Measurements from ENCODE around the gene KCTD5.
"Not testable (repeated sequence)": the region's sequence is repeated elsewhere in the genome, so short reads cannot be mapped to it uniquely, and the experiment has no call there.

Gene KCTD5

DNA sequence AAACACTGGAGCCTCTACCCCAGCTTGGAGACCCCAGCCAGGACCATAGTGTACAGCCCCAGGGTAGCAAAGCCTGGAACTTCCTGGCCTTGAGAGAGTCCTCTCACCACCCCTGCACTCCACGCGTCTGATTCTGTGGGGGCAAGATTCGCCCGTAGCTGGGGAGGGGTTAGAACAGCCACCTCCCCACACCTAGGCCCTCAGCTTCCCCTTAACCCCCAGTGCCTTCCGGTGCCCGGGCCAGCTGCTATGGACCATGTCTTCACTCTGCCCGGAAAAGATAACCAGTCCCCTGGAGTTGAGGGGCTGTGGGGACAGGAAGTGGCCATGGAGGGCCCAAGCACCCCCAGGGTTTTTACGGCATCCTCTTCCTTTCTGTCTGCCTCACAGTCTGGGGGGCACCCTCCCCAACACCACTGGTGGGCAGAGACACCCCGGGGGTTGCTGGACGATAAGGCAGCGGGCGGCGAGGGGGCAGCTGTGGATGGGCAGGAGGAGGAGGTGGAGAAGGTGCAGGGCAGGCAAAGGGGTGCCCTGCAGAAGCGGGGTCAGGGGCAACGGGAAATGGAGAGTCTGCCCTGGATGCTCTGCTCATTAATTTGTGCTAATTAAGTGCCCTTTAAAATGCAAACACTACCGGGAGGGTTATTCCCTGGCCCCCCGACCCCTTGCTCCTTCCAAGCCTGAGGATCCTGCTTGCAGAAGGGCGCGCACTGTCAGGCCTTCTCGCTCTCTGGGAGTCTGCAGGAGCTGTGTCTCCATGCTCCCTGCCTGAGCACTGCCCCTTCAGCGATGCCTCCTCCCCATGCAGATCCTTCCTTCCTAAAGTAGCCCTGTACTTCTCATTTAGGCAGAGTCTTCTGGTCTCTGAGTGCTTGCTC is 35.3 kb downstream of the KCTD5 start:
- H3K9me3 ChIP-seq (ENCODE audit: control insufficient read depth, insufficient read depth, low read length) = no peaks in the 10 kb centered on the region
- peaks cover 3% of the 10 kb centered on the region; the same call in 1 of the 2 replicates for H3K4me1 ChIP-seq (ENCODE audit: control insufficient read depth, insufficient read depth, low read length)
- DNase-seq (ENCODE audit: low read depth, low spot score) = no peak
- H3K36me3 ChIP-seq (ENCODE audit: control insufficient read depth, insufficient read depth, low read length) = no peaks in the 10 kb centered on the region
- WGBS (ENCODE audit: insufficient coverage, insufficient read length) = no CpG with 5 or more reads among the region's 21 CpGs
- no peak overlapping the region for H3K27ac ChIP-seq (ENCODE audit: low read length)
- no peak overlapping the region for H3K4me3 ChIP-seq (ENCODE audit: low read length)
- H3K27me3 ChIP-seq (ENCODE audit: control insufficient read depth, insufficient read depth, low read length) = no peaks in the 10 kb centered on the region

DNA sequence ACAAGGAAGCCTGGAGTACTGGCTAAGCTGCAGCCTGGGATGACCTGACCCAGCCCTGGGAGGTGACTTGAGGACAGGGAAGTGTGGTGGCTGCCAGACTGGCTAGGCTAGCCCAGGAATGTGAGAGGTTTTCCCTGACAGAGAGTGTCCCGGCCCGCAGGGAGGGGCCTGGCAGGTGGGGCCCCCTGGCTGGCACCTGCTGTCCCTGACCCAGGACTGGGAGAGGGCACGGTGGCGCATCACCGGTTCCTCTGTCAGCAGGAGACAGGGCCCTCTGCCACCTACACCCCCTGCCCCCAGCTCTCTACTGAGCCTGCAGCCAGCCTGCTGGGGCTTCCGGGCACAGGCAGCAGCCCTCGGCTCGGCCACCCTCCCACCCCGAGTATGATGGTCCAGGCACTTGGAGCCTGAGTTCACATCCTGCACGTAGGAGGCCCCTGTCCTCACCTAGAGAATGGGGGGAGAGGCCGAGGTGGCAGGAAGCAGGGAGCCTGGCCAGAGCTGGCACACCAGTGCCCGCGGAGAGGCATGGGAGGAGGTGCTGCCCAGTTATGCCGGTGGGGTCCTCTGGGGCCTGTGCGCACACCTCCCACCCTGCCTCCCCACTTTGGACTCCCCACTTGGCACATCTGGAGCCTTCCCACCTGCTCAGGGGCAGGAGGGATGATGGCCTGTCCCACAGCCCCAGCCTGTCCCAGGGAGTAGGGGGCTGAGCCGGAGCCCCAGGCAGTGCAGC is 37.2 kb downstream of the KCTD5 start:
- Histone ChIP-seq H3K9me3 (ENCODE audit: control insufficient read depth, insufficient read depth, low read length) (no peaks in the 10 kb centered on the region), H3K27ac (ENCODE audit: low read length) (no peak overlapping the region), H3K4me1 (ENCODE audit: control insufficient read depth, insufficient read depth, low read length) (peaks cover 3% of the 10 kb centered on the region; the same call in 1 of the 2 replicates), H3K36me3 (ENCODE audit: control insufficient read depth, insufficient read depth, low read length) (no peaks in the 10 kb centered on the region), H3K27me3 (ENCODE audit: control insufficient read depth, insufficient read depth, low read length) (no peaks in the 10 kb centered on the region), H3K4me3 (ENCODE audit: low read length) (no peak overlapping the region)
- DNase-seq (ENCODE audit: low read depth, low spot score) = no peak
- no CpG with 5 or more reads among the region's 16 CpGs for WGBS (ENCODE audit: insufficient coverage, insufficient read length)

DNA sequence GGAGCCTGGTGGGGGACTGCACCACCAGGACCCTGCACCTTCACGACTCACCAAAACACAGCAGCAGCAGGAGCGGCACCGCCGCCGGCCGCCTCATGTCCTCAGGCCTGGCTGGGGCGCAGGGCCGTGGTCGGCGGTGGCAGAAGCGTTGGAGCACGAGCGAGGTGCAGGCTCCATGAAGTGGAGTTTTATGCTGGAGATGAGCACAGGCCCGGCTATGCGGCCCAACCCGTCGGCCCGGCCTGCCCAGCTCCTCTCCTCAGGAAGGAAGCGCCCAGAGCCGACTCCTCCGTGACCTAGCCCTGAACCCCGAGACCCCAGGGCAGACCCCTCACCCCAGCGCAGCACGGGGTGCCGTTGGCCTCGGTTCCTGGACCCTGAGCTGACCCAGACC is 37.7 kb downstream of the KCTD5 start, which contains the start of gene PRSS27:
Gene PRSS27, minus strand, starts transcription at position 161 of the 394 bp plus-strand sequence. Its CDS starts 64 bp downstream, at position 97.
- Histone ChIP-seq H3K36me3 (ENCODE audit: control insufficient read depth, insufficient read depth, low read length) (no peaks in the 10 kb centered on the region), H3K4me1 (ENCODE audit: control insufficient read depth, insufficient read depth, low read length) (peaks cover 3% of the 10 kb centered on the region; the same call in 1 of the 2 replicates), H3K27me3 (ENCODE audit: control insufficient read depth, insufficient read depth, low read length) (no peaks in the 10 kb centered on the region), H3K4me3 (ENCODE audit: low read length) (peak within 1 kb of the TSS; percentile 57; the same call in 1 of the 2 replicates), H3K9me3 (ENCODE audit: control insufficient read depth, insufficient read depth, low read length) (no peaks in the 10 kb centered on the region), H3K27ac (ENCODE audit: low read length) (no peak within 1 kb of the TSS)
- no CpG with 5 or more reads among the region's 26 CpGs for WGBS (ENCODE audit: insufficient coverage, insufficient read length)
- no peak for DNase-seq (ENCODE audit: low read depth, low spot score)

DNA sequence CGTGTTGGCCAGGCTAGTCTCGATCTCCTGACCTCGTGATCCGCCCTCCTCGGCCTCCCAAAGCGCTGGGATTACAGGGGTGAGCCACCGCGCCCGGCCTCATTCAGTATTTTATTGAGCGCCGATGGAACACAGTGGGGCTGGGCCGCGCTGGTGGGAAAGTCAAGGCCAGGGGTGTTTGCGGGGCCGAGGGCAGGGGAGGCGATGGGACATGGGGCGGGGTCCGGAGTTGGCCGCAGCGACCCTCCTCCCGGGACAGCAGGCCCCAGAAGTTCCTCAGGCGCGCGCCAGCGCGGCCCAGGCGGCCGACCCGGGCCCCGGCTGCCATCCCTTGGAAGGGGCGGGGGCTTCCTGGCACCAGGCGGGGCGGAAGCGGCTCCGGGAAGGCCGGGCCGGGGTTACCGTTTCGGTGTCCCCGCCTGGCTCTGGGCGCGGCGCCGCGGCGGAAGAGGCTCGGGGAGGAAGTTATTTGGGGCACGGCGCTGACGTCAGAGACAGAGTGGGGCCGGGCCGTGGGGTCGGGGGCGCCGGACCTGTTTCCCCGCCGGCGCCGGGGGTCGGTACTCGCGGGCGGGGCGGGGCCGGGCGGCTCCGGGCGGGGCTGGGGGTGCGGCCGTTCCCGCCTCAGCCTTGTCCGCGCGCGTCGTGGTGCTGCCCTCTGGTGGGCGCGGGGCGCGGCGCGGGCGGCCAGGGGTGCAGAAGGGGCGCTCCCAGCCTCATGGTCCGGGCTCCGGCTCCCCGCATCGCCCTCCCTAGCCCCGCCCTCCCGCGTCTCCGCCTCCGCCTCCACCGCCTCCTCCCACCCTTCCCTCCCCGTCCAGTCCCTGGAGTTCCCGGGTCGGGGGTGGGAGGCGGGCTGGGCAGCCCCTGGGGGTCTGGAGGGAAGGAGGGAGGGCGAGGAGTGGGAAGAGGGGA is 38.7 kb downstream of the KCTD5 start:
- Histone ChIP-seq H3K4me3 (ENCODE audit: low read length) (peak overlapping the region; percentile 57; the same call in 1 of the 2 replicates), H3K9me3 (ENCODE audit: control insufficient read depth, insufficient read depth, low read length) (no peaks in the 10 kb centered on the region), H3K27ac (ENCODE audit: low read length) (no peak overlapping the region), H3K36me3 (ENCODE audit: control insufficient read depth, insufficient read depth, low read length) (no peaks in the 10 kb centered on the region), H3K4me1 (ENCODE audit: control insufficient read depth, insufficient read depth, low read length) (no peaks in the 10 kb centered on the region), H3K27me3 (ENCODE audit: control insufficient read depth, insufficient read depth, low read length) (no peaks in the 10 kb centered on the region)
- peak; percentile 39 for DNase-seq (ENCODE audit: low read depth, low spot score)
- no CpG with 5 or more reads among the region's 99 CpGs for WGBS (ENCODE audit: insufficient coverage, insufficient read length)

DNA sequence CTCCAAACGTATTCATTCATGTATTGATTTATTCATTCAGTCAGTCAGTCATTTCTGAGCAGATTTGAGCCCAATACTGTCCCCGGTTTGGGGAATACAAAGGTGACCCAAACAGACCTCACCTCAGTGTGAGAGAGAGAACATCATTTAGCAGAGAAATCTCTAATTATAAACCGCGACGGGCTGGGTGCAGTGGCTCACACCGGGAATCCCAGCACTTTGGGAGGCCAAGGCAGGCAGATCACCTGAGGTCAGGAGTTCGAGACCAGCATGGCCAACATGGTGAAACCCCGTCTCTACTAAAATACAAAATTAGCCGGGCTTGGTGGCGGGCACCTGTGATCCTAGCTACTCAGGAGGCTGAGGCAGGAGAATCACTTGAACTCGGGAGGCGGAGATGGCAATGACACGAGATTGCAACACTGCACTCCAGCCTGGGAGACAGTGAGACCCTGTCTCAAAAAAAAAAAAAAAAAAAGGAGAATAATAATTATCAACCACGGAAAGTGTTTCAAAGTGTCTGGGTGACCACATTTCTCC is 39.4 kb downstream of the KCTD5 start:
- H3K4me1 ChIP-seq (ENCODE audit: control insufficient read depth, insufficient read depth, low read length); DNase-seq (ENCODE audit: low read depth, low spot score); H3K27ac ChIP-seq (ENCODE audit: low read length); H3K36me3 ChIP-seq (ENCODE audit: control insufficient read depth, insufficient read depth, low read length); H3K9me3 ChIP-seq (ENCODE audit: control insufficient read depth, insufficient read depth, low read length); H3K27me3 ChIP-seq (ENCODE audit: control insufficient read depth, insufficient read depth, low read length): not testable (repeated sequence)
- no CpG with 5 or more reads among the region's 14 CpGs for WGBS (ENCODE audit: insufficient coverage, insufficient read length)
- peak overlapping the region; percentile 57; the same call in 1 of the 2 replicates for H3K4me3 ChIP-seq (ENCODE audit: low read length)

DNA sequence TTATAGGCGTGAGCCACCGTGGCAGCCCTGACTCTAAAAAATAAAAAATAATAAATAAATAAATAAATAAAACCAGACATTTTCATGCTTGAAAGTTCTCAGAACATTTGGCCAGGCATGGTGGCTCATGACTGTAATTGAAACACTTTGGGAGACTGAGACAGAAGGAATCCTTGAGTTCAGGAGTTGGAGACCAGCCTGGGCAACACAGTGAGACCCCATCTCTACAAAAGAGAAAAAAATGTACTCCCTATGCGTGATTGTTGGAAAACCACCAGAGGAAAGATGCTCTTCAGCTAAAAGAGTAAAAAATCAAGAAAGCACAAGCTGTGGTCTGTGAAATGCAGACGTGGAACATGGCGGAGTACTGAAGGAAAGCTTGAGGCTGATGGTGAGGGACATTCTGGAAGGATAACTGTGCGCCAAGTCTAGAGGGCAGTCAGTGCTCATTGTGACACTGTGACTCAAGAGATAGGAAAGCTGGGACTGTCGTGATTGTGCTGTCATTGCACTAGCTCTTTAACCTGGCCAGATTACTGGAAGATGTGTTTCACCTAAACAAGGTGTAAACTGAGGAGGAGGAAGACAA is 41.9 kb downstream of the KCTD5 start:
- Histone ChIP-seq H3K27ac (ENCODE audit: low read length) (no peak overlapping the region), H3K9me3 (ENCODE audit: control insufficient read depth, insufficient read depth, low read length) (no peaks in the 10 kb centered on the region), H3K4me3 (ENCODE audit: low read length) (no peak overlapping the region), H3K36me3 (ENCODE audit: control insufficient read depth, insufficient read depth, low read length) (no peaks in the 10 kb centered on the region), H3K27me3 (ENCODE audit: control insufficient read depth, insufficient read depth, low read length) (no peaks in the 10 kb centered on the region), H3K4me1 (ENCODE audit: control insufficient read depth, insufficient read depth, low read length) (no peaks in the 10 kb centered on the region)
- DNase-seq (ENCODE audit: low read depth, low spot score) = no peak
- no CpG with 5 or more reads among the region's 7 CpGs for WGBS (ENCODE audit: insufficient coverage, insufficient read length)

DNA sequence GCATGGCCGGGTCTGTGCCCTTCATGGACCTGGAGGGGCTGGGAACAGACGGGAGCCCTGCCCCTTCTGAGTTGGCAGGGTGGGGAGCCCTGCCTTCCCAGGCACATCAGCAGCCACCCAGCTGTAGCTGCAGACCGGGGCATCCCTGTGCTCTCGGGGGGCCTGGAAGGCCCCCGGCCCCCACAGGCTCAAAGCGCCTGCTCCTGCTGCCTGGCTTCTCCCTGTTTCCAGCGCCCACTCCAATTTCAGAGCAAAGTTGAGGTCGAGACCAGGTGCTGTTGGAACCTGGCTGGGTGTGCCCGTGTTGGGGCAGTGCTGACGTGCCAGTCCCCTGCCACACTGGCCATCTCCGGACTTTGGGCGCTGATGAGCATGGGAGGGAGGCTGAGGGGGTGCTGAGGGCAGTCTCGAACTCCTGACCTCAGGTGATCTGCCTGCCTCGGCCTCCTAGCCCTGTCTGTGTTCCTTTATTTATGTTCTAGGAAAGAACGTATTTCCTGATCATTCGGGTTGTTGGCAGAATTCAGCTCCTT is 42.6 kb downstream of the KCTD5 start:
- Histone ChIP-seq H3K27me3 (ENCODE audit: control insufficient read depth, insufficient read depth, low read length) (no peaks in the 10 kb centered on the region), H3K36me3 (ENCODE audit: control insufficient read depth, insufficient read depth, low read length) (no peaks in the 10 kb centered on the region), H3K27ac (ENCODE audit: low read length) (no peak overlapping the region), H3K4me1 (ENCODE audit: control insufficient read depth, insufficient read depth, low read length) (no peaks in the 10 kb centered on the region), H3K4me3 (ENCODE audit: low read length) (no peak overlapping the region), H3K9me3 (ENCODE audit: control insufficient read depth, insufficient read depth, low read length) (no peaks in the 10 kb centered on the region)
- WGBS (ENCODE audit: insufficient coverage, insufficient read length) = no CpG with 5 or more reads among the region's 16 CpGs
- DNase-seq (ENCODE audit: low read depth, low spot score) = no peak

DNA sequence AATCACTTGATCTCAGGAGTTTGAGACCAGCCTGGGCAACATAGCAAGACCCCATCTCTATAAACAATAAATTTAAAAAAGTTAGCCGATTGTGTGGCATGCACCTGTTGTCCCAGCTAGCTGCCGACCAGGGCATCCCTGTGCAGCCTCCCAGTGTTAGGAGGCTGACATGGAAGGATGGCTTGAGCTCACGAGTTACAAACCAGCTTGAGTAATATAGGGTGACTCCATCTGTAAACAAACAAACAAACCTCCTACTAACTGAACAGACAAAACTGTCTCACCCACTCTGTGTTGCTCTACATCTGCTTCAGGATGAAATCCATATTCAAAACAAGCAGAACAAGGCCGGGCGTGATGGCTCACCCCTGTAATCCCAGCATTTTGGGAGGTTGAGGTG is 44.6 kb downstream of the KCTD5 start:
- WGBS (ENCODE audit: insufficient coverage, insufficient read length) = no CpG with 5 or more reads among the region's 5 CpGs
- Histone ChIP-seq H3K27ac (ENCODE audit: low read length) (no peak overlapping the region), H3K4me1 (ENCODE audit: control insufficient read depth, insufficient read depth, low read length) (no peaks in the 10 kb centered on the region), H3K9me3 (ENCODE audit: control insufficient read depth, insufficient read depth, low read length) (no peaks in the 10 kb centered on the region), H3K27me3 (ENCODE audit: control insufficient read depth, insufficient read depth, low read length) (no peaks in the 10 kb centered on the region), H3K36me3 (ENCODE audit: control insufficient read depth, insufficient read depth, low read length) (no peaks in the 10 kb centered on the region), H3K4me3 (ENCODE audit: low read length) (no peak overlapping the region)
- DNase-seq (ENCODE audit: low read depth, low spot score) = no peak

DNA sequence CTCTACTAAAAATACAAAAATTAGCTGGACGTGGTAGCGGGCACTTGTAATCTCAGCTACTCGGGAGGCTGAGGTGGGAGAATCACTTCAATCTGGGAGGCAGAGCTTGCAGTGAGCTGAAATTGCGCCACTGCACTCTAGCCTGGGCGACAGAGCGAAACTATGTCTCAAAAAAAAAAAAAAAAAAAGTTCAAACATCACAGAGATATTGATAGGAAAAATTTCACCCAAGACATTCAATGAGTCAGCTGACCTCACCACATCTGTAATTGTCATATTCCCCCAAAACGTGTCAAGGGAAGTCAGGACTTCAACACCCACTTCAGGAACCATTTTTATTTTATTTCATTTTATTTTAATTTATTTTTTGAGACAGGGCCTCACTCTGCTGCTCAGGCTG is 45.7 kb downstream of the KCTD5 start:
- no peaks in the 10 kb centered on the region for H3K36me3 ChIP-seq (ENCODE audit: control insufficient read depth, insufficient read depth, low read length)
- WGBS (ENCODE audit: insufficient coverage, insufficient read length) = no CpG with 5 or more reads among the region's 7 CpGs

More for the DNA sequence above, 45.7 kb downstream of the KCTD5 start:
- Histone ChIP-seq H3K4me3 (ENCODE audit: low read length) (no peak overlapping the region), H3K27me3 (ENCODE audit: control insufficient read depth, insufficient read depth, low read length) (no peaks in the 10 kb centered on the region), H3K4me1 (ENCODE audit: control insufficient read depth, insufficient read depth, low read length) (no peaks in the 10 kb centered on the region), H3K9me3 (ENCODE audit: control insufficient read depth, insufficient read depth, low read length) (no peaks in the 10 kb centered on the region), H3K27ac (ENCODE audit: low read length) (no peak overlapping the region)
- DNase-seq (ENCODE audit: low read depth, low spot score) = no peak
